K562 (cell line): ENCODE results near the gene FMO1.

ENCODE experiments used
- BRCA1 ChIP-seq, 2 experiments: fragments of 450-650 bp in 1 of 2; sonication (generic) in 1 of 2; formaldehyde crosslinking in 1 of 2; IDR thresholded peaks; 2 replicates each; pipeline versions ENCODE4 v1.5.0 to v1.6.1; 2017 to 2020; ENCODE audit warnings: mild to moderate bottlenecking in 1 of 2, missing genetic modification reagents in 1 of 2
- CREM ChIP-seq: IDR thresholded peaks from 2 replicates; pipeline ENCODE4 v1.6.1; 2014; ENCODE audit warnings: antibody characterized with exemption, low read depth
- EGR1 ChIP-seq: fragments of 450-650 bp; conservative IDR thresholded peaks from 2 replicates; pipeline ENCODE4 v1.6.1; 2017; ENCODE audit warnings: mild to moderate bottlenecking
- EZH2 ChIP-seq: IDR thresholded peaks from 2 replicates; pipeline ENCODE4 v1.6.1; 2012; ENCODE audit warnings: low read depth, mild to moderate bottlenecking, inconsistent platforms, low read length, borderline replicate concordance
- NFRKB ChIP-seq: fragments of 450-650 bp; IDR thresholded peaks from 2 replicates; pipeline ENCODE4 v1.6.1; 2016; ENCODE audit warnings: low read depth
- POLR2A ChIP-seq: fragments of 450-650 bp; conservative IDR thresholded peaks from 2 replicates; pipeline ENCODE4 v1.6.1; 2016
- POLR2AphosphoS5 ChIP-seq: IDR thresholded peaks from 2 replicates; pipeline ENCODE4 v1.6.1; 2011; ENCODE audit warnings: mild to moderate bottlenecking, low read depth, low read length, moderate library complexity; ENCODE audit not compliant: control insufficient read depth, insufficient read depth
- TF ChIP-seq, protein P1 (sequence below): sonication (generic); formaldehyde crosslinking; IDR thresholded peaks from 2 replicates; pipeline ENCODE4 v1.8.1; 2023; ENCODE audit warnings: mild to moderate bottlenecking, missing genetic modification reagents
- TF ChIP-seq, protein P2 (sequence below), 3 experiments: IDR thresholded peaks in 2 of 3; conservative IDR thresholded peaks in 1 of 3; 2 replicates each; pipeline ENCODE4 v1.5.1; 2011 to 2012; ENCODE audit warnings: low read length in 3 of 3, mild to moderate bottlenecking in 3 of 3, control low read depth in 2 of 3, improper control_type of control experiment in 1 of 3, inconsistent platforms in 1 of 3, low read depth in 1 of 3, mixed read lengths in 1 of 3, moderate library complexity in 1 of 3; ENCODE audit not compliant: insufficient read depth in 2 of 3

DNA sequence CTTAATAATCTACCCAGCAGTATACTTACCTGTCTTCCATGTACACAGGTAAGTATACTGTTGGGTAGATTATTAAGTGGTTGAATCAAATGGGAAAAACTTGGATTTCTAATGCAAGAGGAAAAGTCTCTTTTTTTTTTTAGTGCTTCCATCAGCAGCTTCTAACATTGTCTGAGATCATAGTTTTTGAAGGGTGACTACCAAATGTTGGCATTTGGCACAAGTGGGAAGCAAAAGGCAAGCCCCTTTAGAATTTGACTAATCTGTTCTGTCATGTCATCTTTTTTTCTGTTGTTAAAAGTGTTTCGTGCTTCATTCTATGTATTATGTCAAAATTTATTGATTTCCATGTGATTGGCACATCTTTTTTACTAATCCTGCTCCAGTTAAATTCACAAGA, 547 bp downstream of the FMO1 start:
- TF ChIP-seq POLR2AphosphoS5 (no peak), BRCA1 (IDR thresholded peaks at IDR 0.05) (no peak), BRCA1 (CRISPR knock-in tag; IDR thresholded peaks at IDR 0.05) (no peak), CREM (no peak), NFRKB (no peak), EZH2 (no peak), EGR1 (no peak), POLR2A (no peak)
- TF ChIP-seq, protein P1, sequence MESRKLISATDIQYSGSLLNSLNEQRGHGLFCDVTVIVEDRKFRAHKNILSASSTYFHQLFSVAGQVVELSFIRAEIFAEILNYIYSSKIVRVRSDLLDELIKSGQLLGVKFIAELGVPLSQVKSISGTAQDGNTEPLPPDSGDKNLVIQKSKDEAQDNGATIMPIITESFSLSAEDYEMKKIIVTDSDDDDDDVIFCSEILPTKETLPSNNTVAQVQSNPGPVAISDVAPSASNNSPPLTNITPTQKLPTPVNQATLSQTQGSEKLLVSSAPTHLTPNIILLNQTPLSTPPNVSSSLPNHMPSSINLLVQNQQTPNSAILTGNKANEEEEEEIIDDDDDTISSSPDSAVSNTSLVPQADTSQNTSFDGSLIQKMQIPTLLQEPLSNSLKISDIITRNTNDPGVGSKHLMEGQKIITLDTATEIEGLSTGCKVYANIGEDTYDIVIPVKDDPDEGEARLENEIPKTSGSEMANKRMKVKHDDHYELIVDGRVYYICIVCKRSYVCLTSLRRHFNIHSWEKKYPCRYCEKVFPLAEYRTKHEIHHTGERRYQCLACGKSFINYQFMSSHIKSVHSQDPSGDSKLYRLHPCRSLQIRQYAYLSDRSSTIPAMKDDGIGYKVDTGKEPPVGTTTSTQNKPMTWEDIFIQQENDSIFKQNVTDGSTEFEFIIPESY (CRISPR knock-in tag) = no peak
- TF ChIP-seq, protein P2, sequence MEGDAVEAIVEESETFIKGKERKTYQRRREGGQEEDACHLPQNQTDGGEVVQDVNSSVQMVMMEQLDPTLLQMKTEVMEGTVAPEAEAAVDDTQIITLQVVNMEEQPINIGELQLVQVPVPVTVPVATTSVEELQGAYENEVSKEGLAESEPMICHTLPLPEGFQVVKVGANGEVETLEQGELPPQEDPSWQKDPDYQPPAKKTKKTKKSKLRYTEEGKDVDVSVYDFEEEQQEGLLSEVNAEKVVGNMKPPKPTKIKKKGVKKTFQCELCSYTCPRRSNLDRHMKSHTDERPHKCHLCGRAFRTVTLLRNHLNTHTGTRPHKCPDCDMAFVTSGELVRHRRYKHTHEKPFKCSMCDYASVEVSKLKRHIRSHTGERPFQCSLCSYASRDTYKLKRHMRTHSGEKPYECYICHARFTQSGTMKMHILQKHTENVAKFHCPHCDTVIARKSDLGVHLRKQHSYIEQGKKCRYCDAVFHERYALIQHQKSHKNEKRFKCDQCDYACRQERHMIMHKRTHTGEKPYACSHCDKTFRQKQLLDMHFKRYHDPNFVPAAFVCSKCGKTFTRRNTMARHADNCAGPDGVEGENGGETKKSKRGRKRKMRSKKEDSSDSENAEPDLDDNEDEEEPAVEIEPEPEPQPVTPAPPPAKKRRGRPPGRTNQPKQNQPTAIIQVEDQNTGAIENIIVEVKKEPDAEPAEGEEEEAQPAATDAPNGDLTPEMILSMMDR (IDR thresholded peaks at IDR 0.05 in 2 of 3, conservative IDR thresholded peaks at IDR 0.05 in 1 of 3; ENCODE audit: insufficient read depth in 2 of 3, low read depth in 1 of 3, low read length in 3 of 3) = no peak
